Endothelial cell of umbilical vein (primary cell): ENCODE results near the gene SCP2.

Source experiments
- FOS ChIP-seq: IDR thresholded peaks from 2 replicates; pipeline ENCODE4 v1.6.1; 2011; ENCODE audit warnings: mild to moderate bottlenecking, low read length, moderate library complexity, borderline replicate concordance; ENCODE audit not compliant: insufficient read depth
- TF ChIP-seq, protein P1 (sequence below), 2 donors: IDR thresholded peaks; 1 replicate in 1 of 2; 2 replicates in 1 of 2; pipeline ENCODE4 v1.5.1; 2011; ENCODE audit warnings: low read length in 2 of 2, mild to moderate bottlenecking in 2 of 2, moderate library complexity in 2 of 2, control low read depth in 1 of 2, inconsistent platforms in 1 of 2, low read depth in 1 of 2; ENCODE audit not compliant: insufficient read depth in 1 of 2; ENCODE audit errors: extremely low read depth in 1 of 2

DNA sequence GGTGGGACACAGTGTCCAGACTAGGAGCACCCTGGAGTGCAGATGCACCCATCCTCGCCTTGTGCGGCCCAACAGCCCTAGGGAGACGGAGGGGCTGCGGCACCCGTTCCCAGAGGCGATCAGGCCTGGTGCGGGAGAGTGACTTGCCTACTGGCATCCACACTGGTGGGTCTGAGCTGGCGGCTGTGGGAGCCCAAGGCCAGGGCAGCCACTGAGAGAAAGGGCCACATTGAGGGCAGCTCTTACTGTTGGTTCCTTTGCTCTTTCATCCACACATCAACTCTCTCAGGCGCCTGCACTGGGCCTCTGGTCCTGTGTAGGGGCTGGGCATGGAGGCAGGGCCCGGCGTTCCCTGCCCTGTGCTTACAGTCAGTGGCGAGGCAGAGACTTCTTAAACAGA, 143.5 kb downstream of the SCP2 start:
- TF ChIP-seq, protein P1, sequence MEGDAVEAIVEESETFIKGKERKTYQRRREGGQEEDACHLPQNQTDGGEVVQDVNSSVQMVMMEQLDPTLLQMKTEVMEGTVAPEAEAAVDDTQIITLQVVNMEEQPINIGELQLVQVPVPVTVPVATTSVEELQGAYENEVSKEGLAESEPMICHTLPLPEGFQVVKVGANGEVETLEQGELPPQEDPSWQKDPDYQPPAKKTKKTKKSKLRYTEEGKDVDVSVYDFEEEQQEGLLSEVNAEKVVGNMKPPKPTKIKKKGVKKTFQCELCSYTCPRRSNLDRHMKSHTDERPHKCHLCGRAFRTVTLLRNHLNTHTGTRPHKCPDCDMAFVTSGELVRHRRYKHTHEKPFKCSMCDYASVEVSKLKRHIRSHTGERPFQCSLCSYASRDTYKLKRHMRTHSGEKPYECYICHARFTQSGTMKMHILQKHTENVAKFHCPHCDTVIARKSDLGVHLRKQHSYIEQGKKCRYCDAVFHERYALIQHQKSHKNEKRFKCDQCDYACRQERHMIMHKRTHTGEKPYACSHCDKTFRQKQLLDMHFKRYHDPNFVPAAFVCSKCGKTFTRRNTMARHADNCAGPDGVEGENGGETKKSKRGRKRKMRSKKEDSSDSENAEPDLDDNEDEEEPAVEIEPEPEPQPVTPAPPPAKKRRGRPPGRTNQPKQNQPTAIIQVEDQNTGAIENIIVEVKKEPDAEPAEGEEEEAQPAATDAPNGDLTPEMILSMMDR (IDR thresholded peaks at IDR 0.05; ENCODE audit: extremely low read depth in 1 of 2, insufficient read depth in 1 of 2, low read depth in 1 of 2, low read length in 2 of 2) = no peak
- no peak for TF ChIP-seq FOS
